Natural killer cell (primary cell): ENCODE results near the gene GNL3. TPM values are rescaled to one million over a fixed set of nuclear protein-coding genes. Genes with fewer than 3 reads are reported as not detected.
A peak's percentile ranks its signal among the peaks of the same experiment; 100 is the strongest.
"Not testable (repeated sequence)": the region's sequence is repeated elsewhere in the genome, so short reads cannot be mapped to it uniquely, and the experiment has no call there.

Experiments
- ATAC-seq, 3 donors: fragments of 150-1000 bp in 2 of 3; fragments of 200-7000 bp in 1 of 3; cut with Tn5 transposase; 1 replicate in 1 of 3; 2 replicates in 2 of 3; pipeline ENCODE4 v1.10.0; 2021; ENCODE audit warnings: mild to moderate bottlenecking in 2 of 3, moderate library complexity in 2 of 3
- DNase-seq, 2 donors: peaks; one replicate each; pipeline versions ENCODE4 v3.0.0 to v3.0.0-alpha.2; 2013 to 2021; ENCODE audit warnings: mixed read lengths in 1 of 2
- H3K27ac ChIP-seq: one replicate; pipeline ENCODE4 v1.5.1; 2013; ENCODE audit warnings: mild to moderate bottlenecking, low read length
- H3K27me3 ChIP-seq: one replicate; pipeline ENCODE4 v1.6.1; 2013; ENCODE audit warnings: low read length; ENCODE audit not compliant: control insufficient read depth, insufficient read depth
- H3K36me3 ChIP-seq: one replicate; pipeline ENCODE4 v1.6.1; 2013; ENCODE audit warnings: low read length; ENCODE audit not compliant: control insufficient read depth, insufficient read depth
- H3K4me1 ChIP-seq: one replicate; pipeline ENCODE4 v1.6.1; 2013; ENCODE audit warnings: low read length; ENCODE audit not compliant: control insufficient read depth, insufficient read depth
- H3K4me3 ChIP-seq: one replicate; pipeline ENCODE4 v1.5.1; 2013; ENCODE audit warnings: low read length
- H3K9me3 ChIP-seq: one replicate; pipeline ENCODE4 v1.6.1; 2013; ENCODE audit warnings: low read length; ENCODE audit not compliant: control insufficient read depth, insufficient read depth
- H3K27ac Mint-ChIP-seq, 2 donors: one replicate each; pipeline ENCODE4 v1.8.0; 2022; ENCODE audit warnings: mild to moderate bottlenecking in 2 of 2, mixed read lengths in 2 of 2, moderate library complexity in 1 of 2
- H3K27me3 Mint-ChIP-seq, 2 donors: one replicate each; pipeline ENCODE4 v1.8.0; 2022; ENCODE audit warnings: low read depth in 2 of 2, mixed read lengths in 2 of 2
- H3K36me3 Mint-ChIP-seq: one replicate; pipeline ENCODE4 v1.8.0; 2022; ENCODE audit warnings: mixed read lengths
- H3K4me1 Mint-ChIP-seq, 2 donors: one replicate each; pipeline ENCODE4 v1.8.0; 2022; ENCODE audit warnings: mixed read lengths in 2 of 2
- H3K4me3 Mint-ChIP-seq: one replicate; pipeline ENCODE4 v1.8.0; 2022; ENCODE audit warnings: mild to moderate bottlenecking, moderate library complexity, mixed read lengths
- H3K9me3 Mint-ChIP-seq, 2 donors: one replicate each; pipeline ENCODE4 v1.8.0; 2022; ENCODE audit warnings: mixed read lengths in 2 of 2
- CTCF ChIP-seq: fragments of 200-600 bp; IDR thresholded peaks from one replicate; pipeline ENCODE4 v1.8.0; 2022; ENCODE audit warnings: antibody characterized with exemption
- WGBS: methylation state at CpG from one replicate; pipeline ENCODE4 v1.1.7; 2013; ENCODE audit warnings: missing lambda C conversion rate; ENCODE audit not compliant: insufficient coverage; 5-methylcytosine and 5-hydroxymethylcytosine counted together
- intact Hi-C: fragments of 100-400 bp; cut with micrococcal nuclease; formaldehyde crosslinking; loops from one replicate; pipeline ENCODE4 v1.14.2; 2022
- total RNA-seq, 4 donors: library from RNA; stranded (reverse); fragments of 120-200 nt in 1 of 4; gene quantifications; one replicate each; pipeline versions ENCODE4 v1.2.3 to v1.2.4, GENCODE V29; 2013 to 2022

GNL3 gene
- total RNA-seq, 3 donors from 2014 or later (not counting 1 experiment from before 2014, with no cell fraction given) = 70.7 to 81.1 (median 70.9) TPM

DNA sequence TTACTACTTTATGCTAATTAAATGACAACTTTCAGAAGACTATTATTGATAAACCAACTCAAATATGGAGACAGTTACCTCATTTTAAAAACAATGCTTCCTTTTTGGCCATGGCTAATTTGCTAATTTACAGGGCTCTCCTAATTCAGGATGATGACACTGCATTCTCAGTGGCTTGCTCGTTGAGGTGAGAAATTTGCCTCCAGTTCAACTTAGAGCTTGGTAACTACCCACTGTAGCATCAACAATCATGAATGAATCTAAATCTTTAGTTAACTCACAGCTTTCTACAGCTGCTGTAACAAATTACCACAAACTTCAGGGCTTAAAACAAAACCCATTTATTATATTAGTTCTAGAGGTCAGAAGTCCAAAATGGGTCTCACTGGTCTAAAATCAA lies 14.2 kb upstream of the GNL3 start:
- peak overlapping the region; percentile 67 to 72 for H3K27ac Mint-ChIP-seq
- Histone ChIP-seq H3K9me3 (no peaks in the 10 kb centered on the region), H3K27me3 (no peaks in the 10 kb centered on the region), H3K4me1 (peaks cover 9% of the 10 kb centered on the region), H3K36me3 (peaks cover 48% of the 10 kb centered on the region), H3K27ac (no peak overlapping the region), H3K4me3 (no peak overlapping the region)
- DNase-seq (no peak), ATAC-seq (no peak)
- H3K4me1 Mint-ChIP-seq = peaks cover 28 to 46% of the 10 kb centered on the region in 2 donors
- H3K36me3 Mint-ChIP-seq = peaks cover 6% of the 10 kb centered on the region
- no peaks in the 10 kb centered on the region for H3K9me3 Mint-ChIP-seq
- no peaks in the 10 kb centered on the region for H3K27me3 Mint-ChIP-seq
- no peak overlapping the region for H3K4me3 Mint-ChIP-seq
- intact Hi-C loops = no loop called here
- WGBS = 43% methylated on average over 1 of the region's 1 CpG
- no peak for TF ChIP-seq CTCF

DNA sequence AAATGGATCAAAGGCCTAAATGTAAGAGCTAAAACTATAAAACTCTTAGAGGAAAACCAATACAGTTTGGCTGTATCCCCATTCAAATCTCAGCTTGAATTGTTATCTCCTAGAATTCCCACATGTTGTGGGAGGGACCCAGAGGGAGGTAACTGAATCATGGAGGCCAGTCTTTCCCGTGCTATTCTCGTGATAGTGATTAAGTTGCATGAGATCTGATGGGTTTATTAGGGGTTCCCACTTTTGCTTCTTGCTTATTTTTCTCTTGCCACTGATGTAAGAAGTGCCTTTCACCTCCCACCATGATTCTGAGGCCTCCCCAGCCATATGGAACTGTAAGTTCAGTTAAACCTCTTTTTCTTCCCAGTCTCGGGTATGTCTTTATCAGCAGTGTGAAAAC lies 9.6 kb upstream of the GNL3 start:
- H3K4me1 Mint-ChIP-seq = peaks cover 22 to 47% of the 10 kb centered on the region in 2 donors
- H3K9me3 Mint-ChIP-seq, ATAC-seq, H3K4me1 ChIP-seq, intact Hi-C loops, H3K27me3 ChIP-seq, H3K27me3 Mint-ChIP-seq, DNase-seq, H3K4me3 ChIP-seq, H3K27ac ChIP-seq, H3K9me3 ChIP-seq, H3K4me3 Mint-ChIP-seq: not testable (repeated sequence)
- peak overlapping the region in 1 of 2 donors; percentile 41 for H3K27ac Mint-ChIP-seq
- peaks cover 64% of the 10 kb centered on the region for H3K36me3 ChIP-seq
- 97% methylated on average over 3 of the region's 3 CpGs for whole genome bisulfite sequencing
- peaks cover 30% of the 10 kb centered on the region for H3K36me3 Mint-ChIP-seq

DNA sequence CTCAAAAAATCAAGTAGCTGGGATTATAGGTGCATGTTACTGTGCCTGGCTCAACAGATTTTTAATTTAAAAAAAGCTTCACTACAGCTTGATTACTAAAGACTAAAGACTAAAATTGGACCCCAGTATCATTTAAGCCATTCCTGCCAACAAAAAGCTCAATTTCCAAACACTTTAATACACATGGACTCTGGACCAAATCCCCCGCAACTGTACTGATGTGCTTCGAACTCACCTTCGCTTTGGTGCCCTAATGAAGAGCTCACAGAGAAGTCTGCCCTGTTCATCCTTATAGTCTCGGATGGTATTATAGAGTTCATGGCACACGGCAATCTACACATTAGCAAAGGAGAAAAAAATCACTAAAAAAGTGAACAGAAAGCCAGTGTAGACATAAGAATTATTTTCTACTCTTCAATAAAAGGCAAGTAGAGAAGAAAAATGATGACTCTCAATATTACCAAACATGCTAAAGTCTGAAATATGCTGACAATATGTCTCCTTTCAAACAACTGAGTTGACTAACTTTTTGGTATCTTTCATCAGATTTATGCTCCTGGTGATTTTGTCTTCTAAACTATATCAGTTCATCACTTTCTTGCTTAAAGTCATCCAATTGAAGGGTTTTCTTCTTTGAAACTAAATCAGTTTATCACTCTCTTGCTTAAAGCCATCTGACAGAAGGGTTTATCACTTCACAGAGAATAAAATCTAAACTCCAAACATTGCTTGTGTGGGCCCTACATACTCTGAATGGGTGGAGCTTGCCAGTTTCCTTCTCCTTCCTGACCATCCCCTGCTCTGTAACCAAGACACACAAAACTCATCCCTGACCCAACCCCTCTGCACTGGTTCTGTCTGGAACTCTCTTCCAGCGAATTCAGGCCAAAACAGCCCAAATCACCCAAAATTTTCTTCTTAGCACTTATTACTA lies 7.3 kb upstream of the GNL3 start:
- 97% methylated on average over 5 of the region's 6 CpGs for WGBS
- no peak overlapping the region for H3K27ac ChIP-seq
- intact Hi-C loops = no loop called here
- Mint-ChIP-seq H3K27me3 (no peaks in the 10 kb centered on the region), H3K9me3 (no peaks in the 10 kb centered on the region), H3K36me3 (peaks cover 30% of the 10 kb centered on the region), H3K4me1 (peaks cover 22 to 44% of the 10 kb centered on the region in 2 donors), H3K27ac (peak overlapping the region; percentile 14 to 64), H3K4me3 (no peak overlapping the region)
- peaks cover 56% of the 10 kb centered on the region for H3K36me3 ChIP-seq
- no peak overlapping the region for H3K4me3 ChIP-seq
- no peak for TF ChIP-seq CTCF
- ATAC-seq (no peak), DNase-seq (no peak)
- peaks cover 2% of the 10 kb centered on the region for H3K4me1 ChIP-seq
- no peaks in the 10 kb centered on the region for H3K27me3 ChIP-seq
- no peaks in the 10 kb centered on the region for H3K9me3 ChIP-seq

DNA sequence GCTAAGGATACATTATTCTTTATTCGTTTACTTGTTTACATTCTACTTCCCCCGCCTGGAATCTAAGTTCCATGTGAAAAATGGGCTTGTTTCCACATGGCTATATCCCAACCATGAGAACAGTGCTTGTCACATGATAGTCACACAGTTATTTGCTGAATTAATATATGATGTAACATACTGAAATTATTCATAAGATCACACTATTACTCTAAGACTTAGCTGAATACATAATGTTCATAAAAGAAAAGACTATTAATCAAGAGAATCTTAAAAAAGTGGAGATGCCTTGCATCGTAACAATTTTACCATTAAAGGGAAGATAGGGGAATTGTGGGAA lies 6.7 kb upstream of the GNL3 start:
- TF ChIP-seq CTCF = no peak
- ATAC-seq (no peak), DNase-seq (no peak)
- no peaks in the 10 kb centered on the region for H3K27me3 ChIP-seq
- H3K27ac Mint-ChIP-seq = peak overlapping the region; percentile 14 to 64
- no peak overlapping the region for H3K4me3 ChIP-seq
- peaks cover 30% of the 10 kb centered on the region for H3K36me3 Mint-ChIP-seq
- H3K4me1 Mint-ChIP-seq = peaks cover 22 to 44% of the 10 kb centered on the region in 2 donors
- no peaks in the 10 kb centered on the region for H3K27me3 Mint-ChIP-seq
- no peak overlapping the region for H3K27ac ChIP-seq
- H3K4me1 ChIP-seq = peaks cover 3% of the 10 kb centered on the region
- intact Hi-C loops = no loop called here
- no peaks in the 10 kb centered on the region for H3K9me3 Mint-ChIP-seq
- H3K4me3 Mint-ChIP-seq = no peak overlapping the region
- 95% methylated on average over 2 of the region's 3 CpGs for WGBS
- peaks cover 54% of the 10 kb centered on the region for H3K36me3 ChIP-seq
- H3K9me3 ChIP-seq = no peaks in the 10 kb centered on the region
